D721Med (cell line): ENCODE results near the gene B3GAT2.

ENCODE experiments used
- DNase-seq: peaks from one replicate; pipeline ENCODE4 v3.0.0; 2011; ENCODE audit warnings: low spot score; ENCODE audit not compliant: insufficient read length
- FAIRE-seq: peaks from 2 replicates; lab custom pipeline; 2011; peaks lifted over from hg19 to GRCh38; lab: Jason Lieb, UNC
- CTCF ChIP-seq: IDR thresholded peaks from 2 replicates; pipeline ENCODE4 v1.5.1; 2012; ENCODE audit warnings: mild to moderate bottlenecking, control low read depth; ENCODE audit not compliant: insufficient read depth; ENCODE audit errors: missing control alignments

Gene B3GAT2

DNA sequence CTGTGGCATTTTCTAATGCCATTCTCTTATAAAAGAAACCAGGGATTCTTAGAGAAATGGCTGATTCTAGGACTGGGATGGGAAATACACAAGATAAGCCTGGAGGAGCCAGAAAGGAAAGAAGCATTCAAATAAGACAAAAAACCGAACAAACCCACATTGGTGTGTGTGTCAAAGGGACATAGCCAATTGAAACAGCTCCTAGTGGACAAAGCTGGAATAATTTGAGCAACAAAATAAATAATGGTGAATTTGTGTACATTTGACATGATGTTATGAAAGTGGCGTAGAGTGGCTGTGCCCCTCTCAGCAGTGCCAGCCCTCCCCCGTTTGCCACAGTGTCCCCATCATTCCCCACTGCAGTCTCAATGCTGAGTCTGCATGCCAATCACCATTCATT, 55.5 kb downstream of the B3GAT2 start:
- FAIRE-seq (no peak), DNase-seq (no peak)
- TF ChIP-seq CTCF = peak; percentile 10

DNA sequence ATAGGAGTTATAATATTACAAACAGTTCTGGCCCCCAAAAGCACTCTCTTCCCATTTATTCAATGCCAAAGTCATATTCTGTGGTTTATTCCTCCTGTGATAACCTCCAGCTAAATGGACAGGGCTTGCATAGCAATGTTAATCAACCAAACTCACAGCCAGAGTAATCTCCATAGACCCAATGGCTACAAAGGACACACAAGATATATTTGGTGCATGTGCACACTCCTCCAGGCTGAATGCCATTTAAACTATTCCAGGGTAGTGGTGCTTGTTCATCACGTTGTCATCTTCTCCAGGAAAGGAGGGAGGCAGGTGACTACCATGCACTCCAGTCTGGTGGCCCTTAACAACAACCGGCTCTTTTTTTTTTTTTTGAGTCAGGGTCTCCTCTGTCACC, 56.8 kb downstream of the B3GAT2 start:
- FAIRE-seq (no peak), DNase-seq (no peak)
- TF ChIP-seq CTCF = no peak

- DNase-seq (no peak), FAIRE-seq (no peak)
- TF ChIP-seq CTCF = no peak
Measured at GRCh38 chr6:70894001-70894400, 62.9 kb downstream of the B3GAT2 start.

GRCh38 chr6:70889270-70889669, 67.6 kb downstream of the B3GAT2 start:
- FAIRE-seq = no peak
- DNase-seq = no peak
- TF ChIP-seq CTCF = no peak

GRCh38 chr6:70886661-70887060, 70.2 kb downstream of the B3GAT2 start:
- DNase-seq (no peak), FAIRE-seq (no peak)
- TF ChIP-seq CTCF = no peak

DNA sequence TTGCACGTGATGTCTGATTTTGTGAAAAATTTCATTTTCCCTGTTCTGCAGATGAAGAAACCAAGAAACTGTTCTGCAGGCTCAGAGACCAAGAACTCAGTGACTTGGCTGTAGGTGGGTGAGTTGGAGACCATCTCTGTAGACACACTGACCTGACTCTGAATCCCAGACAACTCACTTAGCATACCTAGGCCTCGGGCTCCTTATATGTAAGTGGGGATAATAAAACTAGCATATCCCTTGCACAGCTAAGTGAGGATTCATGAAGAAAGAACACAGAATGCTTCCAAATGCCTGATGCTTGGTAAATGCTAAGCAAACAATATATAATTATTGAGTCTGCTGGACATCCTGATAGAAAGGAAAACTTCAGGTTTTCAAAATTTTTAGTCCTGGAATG, 70.8 kb downstream of the B3GAT2 start:
- TF ChIP-seq CTCF = no peak
- FAIRE-seq (no peak), DNase-seq (no peak)

DNA sequence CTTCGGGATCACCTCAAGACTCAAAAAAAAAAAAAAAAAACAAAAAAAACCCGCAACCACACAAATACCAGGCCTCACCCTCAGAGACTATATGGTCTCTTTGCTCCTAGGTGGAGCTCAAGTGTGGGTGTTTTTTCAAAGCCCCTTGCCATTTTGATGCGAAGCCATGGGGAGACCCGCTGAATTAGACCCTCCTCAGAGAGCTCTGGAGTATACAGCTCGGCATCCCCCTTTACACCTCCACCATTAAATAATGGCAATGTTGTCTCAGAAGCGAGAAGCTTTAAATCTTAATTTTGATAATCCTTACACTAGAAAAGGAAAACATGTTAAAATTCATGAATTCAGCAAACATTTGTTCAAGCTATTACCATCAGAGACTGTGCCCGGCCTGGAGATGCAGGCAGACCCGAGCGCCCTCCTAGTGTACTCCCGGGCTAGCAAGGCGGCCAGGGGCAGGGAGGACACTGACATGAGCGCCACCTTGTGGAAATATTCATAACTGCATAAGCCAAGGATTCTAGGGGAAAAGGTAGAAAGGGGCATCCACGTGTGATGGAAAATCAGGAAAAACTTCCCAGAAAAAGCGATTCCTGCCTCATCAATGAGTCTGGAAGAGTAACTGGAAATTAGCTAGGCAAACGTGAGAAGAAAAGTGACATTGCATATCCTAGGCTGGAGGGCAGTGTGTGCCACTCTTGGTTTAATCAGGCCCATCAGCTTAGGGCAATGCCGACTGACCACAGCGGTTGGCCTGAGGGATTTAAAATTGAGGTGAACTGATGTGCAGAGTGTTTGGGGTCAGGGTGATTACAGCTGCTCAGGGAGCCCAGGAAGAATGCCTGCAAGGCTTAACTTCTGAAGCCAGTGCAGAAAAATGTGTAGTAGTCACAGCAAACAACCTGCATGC, 72.5 kb downstream of the B3GAT2 start:
- peak; percentile 56 for FAIRE-seq
- DNase-seq = peak; percentile 51
- TF ChIP-seq CTCF = peak; percentile 84
